ENCODE results near the gene SLC23A1. TPM values are rescaled to one million over a fixed set of nuclear protein-coding genes. Genes with fewer than 3 reads are reported as not detected.
A peak's percentile ranks its signal among the peaks of the same experiment; 100 is the strongest.

Gene SLC23A1
- total and polyA plus RNA-seq, 9 of the 15 experiments (the other 6 are each of a cell fraction or from before 2014, with no cell fraction given) = 0.03 to 0.20 (median 0.05) TPM; not detected in 5

GRCh38 chr5:139403787-139404483 is 20.8 kb upstream of the SLC23A1 start, which contains the start of gene SPATA24 (continued):
- TF ChIP-seq, protein P1, sequence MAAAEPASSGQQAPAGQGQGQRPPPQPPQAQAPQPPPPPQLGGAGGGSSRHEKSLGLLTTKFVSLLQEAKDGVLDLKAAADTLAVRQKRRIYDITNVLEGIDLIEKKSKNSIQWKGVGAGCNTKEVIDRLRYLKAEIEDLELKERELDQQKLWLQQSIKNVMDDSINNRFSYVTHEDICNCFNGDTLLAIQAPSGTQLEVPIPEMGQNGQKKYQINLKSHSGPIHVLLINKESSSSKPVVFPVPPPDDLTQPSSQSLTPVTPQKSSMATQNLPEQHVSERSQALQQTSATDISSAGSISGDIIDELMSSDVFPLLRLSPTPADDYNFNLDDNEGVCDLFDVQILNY (CRISPR knock-in tag; IDR thresholded peaks at IDR 0.05) = no peak
- TF ChIP-seq, protein P2, sequence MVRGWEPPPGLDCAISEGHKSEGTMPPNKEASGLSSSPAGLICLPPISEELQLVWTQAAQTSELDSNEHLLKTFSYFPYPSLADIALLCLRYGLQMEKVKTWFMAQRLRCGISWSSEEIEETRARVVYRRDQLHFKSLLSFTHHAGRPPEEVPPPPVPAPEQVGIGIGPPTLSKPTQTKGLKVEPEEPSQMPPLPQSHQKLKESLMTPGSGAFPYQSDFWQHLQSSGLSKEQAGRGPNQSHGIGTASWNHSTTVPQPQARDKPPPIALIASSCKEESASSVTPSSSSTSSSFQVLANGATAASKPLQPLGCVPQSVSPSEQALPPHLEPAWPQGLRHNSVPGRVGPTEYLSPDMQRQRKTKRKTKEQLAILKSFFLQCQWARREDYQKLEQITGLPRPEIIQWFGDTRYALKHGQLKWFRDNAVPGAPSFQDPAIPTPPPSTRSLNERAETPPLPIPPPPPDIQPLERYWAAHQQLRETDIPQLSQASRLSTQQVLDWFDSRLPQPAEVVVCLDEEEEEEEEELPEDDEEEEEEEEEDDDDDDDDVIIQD (CRISPR knock-in tag; IDR thresholded peaks at IDR 0.05) = 0 out of 2 replicates have a peak, but pooled peaks have one; percentile 26
- TF ChIP-seq MLX (CRISPR knock-in tag; conservative IDR thresholded peaks at IDR 0.05) (0 out of 4 replicates have a peak, but pooled peaks of 1 of the 2 experiments have one; percentile 8), NFYB (IDR thresholded peaks at IDR 0.05; ENCODE audit: extremely low read depth, insufficient read length) (peak; percentile 74), MAFG (tag; conservative IDR thresholded peaks at IDR 0.05) (no peak), HNRNPUL1 (IDR thresholded peaks at IDR 0.05; ENCODE audit: low read length) (no peak), POLR2G (IDR thresholded peaks at IDR 0.05; ENCODE audit: low read depth, low read length) (peak; percentile 86), ZNF184 (CRISPR knock-in tag; IDR thresholded peaks at IDR 0.05) (no peak), TEAD4 (IDR thresholded peaks at IDR 0.05; ENCODE audit: low read length) (0 out of 2 replicates have a peak, but pooled peaks have one; percentile 22), TEAD4 (CRISPR knock-in tag; IDR thresholded peaks at IDR 0.05; ENCODE audit: borderline replicate concordance) (no peak), DPF2 (IDR thresholded peaks at IDR 0.05) (peak; percentile 63; the same call in 1 of the 2 replicates), PKNOX1 (IDR thresholded peaks at IDR 0.05) (peak; percentile 68), ZC3H4 (CRISPR knock-in tag; IDR thresholded peaks at IDR 0.05; ENCODE audit: borderline replicate concordance) (no peak), ZBTB1 (CRISPR knock-in tag; IDR thresholded peaks at IDR 0.05; ENCODE audit: borderline replicate concordance, low read depth) (no peak), ZNF311 (CRISPR knock-in tag; IDR thresholded peaks at IDR 0.05) (no peak), NCOR1 (IDR thresholded peaks at IDR 0.05) (no peak), NBN (IDR thresholded peaks at IDR 0.05; ENCODE audit: low read depth) (peak; percentile 22; the same call in 1 of the 2 replicates), HDAC1 (IDR thresholded peaks at IDR 0.05) (peak in 1 of 2 experiments; percentile 93; a peak in 2 of 4 replicates), MTF1 (CRISPR knock-in tag; IDR thresholded peaks at IDR 0.05; ENCODE audit: borderline replicate concordance) (no peak), MBD2 (IDR thresholded peaks at IDR 0.05; ENCODE audit: borderline replicate concordance, low read depth) (peak; percentile 65; the same call in 1 of the 2 replicates), SMAD4 (CRISPR knock-in tag; conservative IDR thresholded peaks at IDR 0.05) (0 out of 2 replicates have a peak, but pooled peaks have one; percentile 29), TAL1 (IDR thresholded peaks at IDR 0.05) (no peak)
- TF ChIP-seq, protein P3, sequence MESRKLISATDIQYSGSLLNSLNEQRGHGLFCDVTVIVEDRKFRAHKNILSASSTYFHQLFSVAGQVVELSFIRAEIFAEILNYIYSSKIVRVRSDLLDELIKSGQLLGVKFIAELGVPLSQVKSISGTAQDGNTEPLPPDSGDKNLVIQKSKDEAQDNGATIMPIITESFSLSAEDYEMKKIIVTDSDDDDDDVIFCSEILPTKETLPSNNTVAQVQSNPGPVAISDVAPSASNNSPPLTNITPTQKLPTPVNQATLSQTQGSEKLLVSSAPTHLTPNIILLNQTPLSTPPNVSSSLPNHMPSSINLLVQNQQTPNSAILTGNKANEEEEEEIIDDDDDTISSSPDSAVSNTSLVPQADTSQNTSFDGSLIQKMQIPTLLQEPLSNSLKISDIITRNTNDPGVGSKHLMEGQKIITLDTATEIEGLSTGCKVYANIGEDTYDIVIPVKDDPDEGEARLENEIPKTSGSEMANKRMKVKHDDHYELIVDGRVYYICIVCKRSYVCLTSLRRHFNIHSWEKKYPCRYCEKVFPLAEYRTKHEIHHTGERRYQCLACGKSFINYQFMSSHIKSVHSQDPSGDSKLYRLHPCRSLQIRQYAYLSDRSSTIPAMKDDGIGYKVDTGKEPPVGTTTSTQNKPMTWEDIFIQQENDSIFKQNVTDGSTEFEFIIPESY (CRISPR knock-in tag; IDR thresholded peaks at IDR 0.05) = peak; percentile 74; the same call in 1 of the 2 replicates
